Suprapubic skin (tissue), 4 donors: ENCODE results near the gene GALNT9.

ENCODE experiments used
- CTCF ChIP-seq, 2 donors: fragments of 200-600 bp in 1 of 2; fragments of 450-650 bp in 1 of 2; sonication (generic) in 1 of 2; IDR thresholded peaks; one replicate each; pipeline ENCODE4 v1.5.1; 2016 to 2019; ENCODE audit warnings: antibody characterized with exemption in 2 of 2, mild to moderate bottlenecking in 1 of 2, moderate library complexity in 1 of 2
- POLR2A ChIP-seq, 2 donors: fragments of 450-650 bp; IDR thresholded peaks; one replicate each; pipeline ENCODE4 v1.6.1; 2017; ENCODE audit warnings: antibody characterized with exemption in 2 of 2, mild to moderate bottlenecking in 2 of 2, moderate library complexity in 2 of 2
- POLR2AphosphoS5 ChIP-seq, 3 donors: sonication (generic); formaldehyde crosslinking; IDR thresholded peaks; one replicate each; pipeline ENCODE4 v1.6.1; 2017; ENCODE audit warnings: antibody characterized with exemption in 3 of 3

DNA sequence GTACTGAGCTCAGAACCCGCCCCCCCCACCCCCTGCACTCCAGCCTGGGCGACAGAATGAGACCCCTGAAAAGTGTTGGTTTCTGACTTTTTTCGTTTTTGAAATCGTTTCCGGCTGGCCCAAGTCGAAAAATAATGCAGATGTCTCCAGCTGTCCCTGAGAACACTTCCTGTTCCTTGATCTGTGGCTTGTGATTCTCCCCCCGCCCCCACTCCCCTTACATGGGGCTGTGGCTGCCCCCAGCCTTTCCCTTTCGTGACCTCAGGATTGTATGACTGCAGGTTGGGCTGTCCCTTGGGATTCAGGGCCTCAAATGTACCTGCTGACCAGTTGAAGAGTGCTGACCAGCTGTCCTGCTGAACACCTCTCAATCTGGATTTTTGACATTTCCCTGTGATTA lies 151.1 kb downstream of the GALNT9 start:
- TF ChIP-seq CTCF (IDR thresholded peaks at IDR 0.05): no peak
- TF ChIP-seq POLR2A (IDR thresholded peaks at IDR 0.05): no peak
- no peak for TF ChIP-seq POLR2AphosphoS5 (IDR thresholded peaks at IDR 0.05)
